Fibroblast of lung (primary cell): ENCODE measurements around the gene ACE.

Experiments used
- CTCF ChIP-seq, 2 donors: IDR thresholded peaks in 1 of 2; conservative IDR thresholded peaks in 1 of 2; 1 replicate in 1 of 2; 2 replicates in 1 of 2; pipeline ENCODE4 v1.5.1; 2011 to 2012; ENCODE audit warnings: low read length in 2 of 2, control low read depth in 1 of 2, inconsistent platforms in 1 of 2, low read depth in 1 of 2, mild to moderate bottlenecking in 1 of 2
- EZH2 ChIP-seq: IDR thresholded peaks from 2 replicates; pipeline ENCODE4 v1.5.1; 2012; ENCODE audit warnings: low read length, control low read depth, mild to moderate bottlenecking; ENCODE audit errors: missing control alignments

DNA sequence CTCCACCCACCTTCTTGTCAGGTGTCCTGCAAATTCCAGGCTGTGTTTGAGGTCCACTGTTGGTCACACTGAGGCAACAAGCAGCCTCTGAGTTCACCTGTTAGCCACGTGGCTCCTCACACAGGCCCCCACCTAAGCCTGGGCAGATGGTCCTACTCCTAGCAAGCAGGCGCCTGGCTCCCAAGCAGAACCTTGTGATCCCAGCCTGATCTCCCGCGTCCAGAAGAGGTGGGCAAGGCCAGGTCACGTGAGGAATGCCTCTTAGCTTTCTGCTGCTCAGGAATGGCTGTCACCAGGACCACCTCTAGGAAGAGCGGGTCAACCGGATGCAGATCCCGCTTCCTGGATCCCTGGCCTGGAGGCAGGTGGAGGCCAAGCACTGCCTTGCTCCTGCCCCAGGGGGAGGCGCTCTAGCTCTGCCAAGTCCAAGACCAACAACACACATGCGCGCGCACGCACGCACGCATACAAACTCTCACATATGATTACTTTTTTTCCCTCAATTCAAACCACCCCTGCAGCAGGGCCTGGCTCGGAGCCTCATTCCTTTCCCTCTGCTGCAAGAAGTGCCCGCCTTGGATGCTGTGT is 40.2 kb upstream of the ACE start:
- peak in 1 of 2 donors; percentile 21 for TF ChIP-seq CTCF (conservative IDR thresholded peaks at IDR 0.05 in 1 of 2, IDR thresholded peaks at IDR 0.05 in 1 of 2; ENCODE audit: low read depth in 1 of 2, low read length in 2 of 2)
- no peak for TF ChIP-seq EZH2
